Measurements from ENCODE around the gene MCTP2.
"Not testable (repeated sequence)": the region's sequence is repeated elsewhere in the genome, so short reads cannot be mapped to it uniquely, and the experiment has no call there.

The MCTP2 gene

GRCh38 chr15:94237903-94238302, 6.5 kb downstream of the MCTP2 start:
- no peak for DNase-seq

- no peak for DNase-seq
Observed at GRCh38 chr15:94238539-94239118, 7.3 kb downstream of the MCTP2 start.

- DNase-seq = no peak
Observed at GRCh38 chr15:94239474-94239873, 8.1 kb downstream of the MCTP2 start.

GRCh38 chr15:94240480-94240879, 9.1 kb downstream of the MCTP2 start:
- no peak for DNase-seq

DNA sequence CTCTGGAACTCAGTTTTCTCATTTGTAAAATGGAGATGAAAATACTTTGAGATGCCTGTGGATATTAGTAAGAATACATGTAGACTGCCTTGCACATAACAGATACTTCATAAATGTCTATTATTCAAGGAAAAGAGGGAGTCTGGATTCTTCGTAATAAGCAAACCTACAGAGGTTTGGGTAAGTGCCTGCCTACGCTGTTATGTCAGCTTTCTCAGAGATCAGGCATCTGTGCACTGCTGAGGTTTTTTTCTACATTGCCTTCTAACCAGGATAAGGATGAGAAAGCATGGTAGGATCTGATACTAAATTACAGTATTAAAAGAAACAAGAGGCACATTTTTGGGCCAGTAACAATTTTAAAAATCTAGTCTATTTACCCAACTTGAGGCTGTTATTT, 10.9 kb downstream of the MCTP2 start:
- no peak for DNase-seq

DNA sequence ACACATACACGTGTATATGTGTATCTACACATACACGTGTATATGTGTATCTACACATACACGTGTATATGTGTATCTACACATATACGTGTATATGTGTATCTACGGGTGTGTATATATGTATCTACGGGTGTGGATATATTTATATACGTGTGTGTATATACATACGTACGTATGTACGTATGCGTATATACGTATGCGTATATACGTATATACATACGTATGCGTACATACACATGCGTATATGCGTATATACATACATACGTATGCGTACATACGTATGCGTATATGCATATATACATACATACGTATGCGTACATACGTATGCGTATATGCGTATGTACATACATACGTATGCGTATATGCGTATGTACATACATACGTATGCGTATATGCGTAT, 11.6 kb downstream of the MCTP2 start:
- not testable (repeated sequence) for DNase-seq

DNA sequence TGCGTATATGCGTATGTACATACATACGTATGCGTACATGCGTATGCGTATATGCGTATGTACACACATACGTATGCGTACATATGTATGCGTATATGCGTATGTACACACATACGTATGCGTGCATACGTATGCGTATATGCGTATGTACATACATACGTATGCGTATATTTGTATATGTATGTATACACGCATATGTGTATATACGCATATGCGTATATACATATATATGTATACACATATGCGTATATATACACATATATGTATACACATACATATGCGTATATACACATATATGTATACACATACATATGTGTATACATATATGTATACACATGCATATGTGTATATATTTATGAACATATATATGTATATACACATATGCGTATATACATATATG, 12.1 kb downstream of the MCTP2 start:
- no peak for DNase-seq

- DNase-seq = no peak
Observed at GRCh38 chr15:94246016-94246415, 14.7 kb downstream of the MCTP2 start.

GRCh38 chr15:94247789-94248638, 16.7 kb downstream of the MCTP2 start:
- DNase-seq = no peak

GRCh38 chr15:94250801-94251200, 19.4 kb downstream of the MCTP2 start:
- DNase-seq = no peak

GRCh38 chr15:94252223-94252766, 20.9 kb downstream of the MCTP2 start:
- DNase-seq = no peak

- no peak for DNase-seq
Observed at GRCh38 chr15:94252906-94253491, 21.6 kb downstream of the MCTP2 start.

DNA sequence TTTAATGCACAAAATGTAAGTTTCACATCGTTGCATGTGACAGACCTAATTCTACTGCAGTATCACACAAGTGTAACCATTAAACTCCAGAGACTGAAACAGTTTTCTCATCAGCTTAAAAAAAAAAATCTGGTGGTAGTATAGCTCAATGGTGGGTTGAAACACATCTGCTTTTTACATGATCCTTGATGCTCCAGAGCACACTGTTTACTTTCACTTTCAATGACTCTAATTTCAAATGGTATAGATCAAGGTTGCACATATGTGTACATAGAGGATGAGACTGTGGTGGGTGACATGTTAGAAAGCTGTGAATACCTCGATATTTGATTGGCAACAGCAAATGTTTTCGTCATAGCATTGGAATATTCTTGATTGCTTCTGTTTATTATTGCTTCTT, 22.4 kb downstream of the MCTP2 start:
- DNase-seq = no peak

GRCh38 chr15:94255540-94255939, 24.2 kb downstream of the MCTP2 start:
- DNase-seq = no peak

GRCh38 chr15:94256511-94256910, 25.1 kb downstream of the MCTP2 start:
- DNase-seq = no peak

- not testable (repeated sequence) for DNase-seq
Observed at GRCh38 chr15:94257776-94258175, 26.4 kb downstream of the MCTP2 start.

DNA sequence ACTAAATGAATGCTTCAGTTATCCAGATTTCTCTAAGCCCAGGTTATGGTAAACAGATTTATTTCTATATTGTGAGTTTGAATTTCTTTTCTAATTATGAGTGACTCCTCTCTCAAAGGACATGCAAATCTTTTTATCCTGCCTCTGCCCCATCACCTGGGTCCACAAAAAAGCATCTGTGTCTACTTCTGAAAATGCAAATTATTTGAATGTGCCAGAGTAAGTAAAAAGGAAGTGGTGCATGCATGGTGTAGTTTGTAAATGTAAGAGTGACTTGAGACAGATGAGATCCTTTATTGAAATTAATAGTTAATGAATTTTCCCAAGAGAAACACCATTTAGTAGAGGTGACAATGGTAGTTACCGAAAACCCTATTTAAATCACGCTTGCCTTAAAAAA, 26.9 kb downstream of the MCTP2 start:
- no peak for DNase-seq

- DNase-seq = no peak
Observed at GRCh38 chr15:94259121-94259751, 27.9 kb downstream of the MCTP2 start.

- DNase-seq = no peak
Observed at GRCh38 chr15:94259863-94260262, 28.5 kb downstream of the MCTP2 start.

- DNase-seq = no peak
Observed at GRCh38 chr15:94262201-94262600, 30.8 kb downstream of the MCTP2 start.

GRCh38 chr15:94263341-94264273, 32.2 kb downstream of the MCTP2 start:
- DNase-seq = no peak

DNA sequence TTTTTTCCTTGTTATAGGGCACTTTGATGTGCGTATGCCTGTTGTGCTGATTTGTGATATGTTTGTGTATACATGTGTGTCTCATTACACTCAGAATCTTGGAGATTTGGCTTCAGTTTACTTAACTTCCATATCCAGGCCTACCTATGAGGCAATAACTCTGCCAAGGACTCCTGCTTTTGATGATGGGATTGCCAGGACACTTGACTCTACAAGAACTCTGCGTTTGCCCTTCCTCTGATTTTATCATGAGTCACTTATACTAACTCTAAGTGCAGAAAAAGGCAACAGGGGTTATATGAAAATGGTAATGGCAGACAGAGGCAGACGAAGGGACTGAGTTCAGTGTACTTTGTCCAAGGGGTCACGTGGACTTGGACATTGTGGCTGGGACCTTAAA, 33.6 kb downstream of the MCTP2 start:
- DNase-seq = no peak
